ENCODE measurements around the gene TENT5A. TPM values are rescaled to one million over a fixed set of nuclear protein-coding genes. Genes with fewer than 3 reads are reported as not detected.

TENT5A gene
- total and polyA plus RNA-seq, 4 donors, result 4.0 to 13.6 (median 11.4) TPM

GRCh38 chr6:81753711-81754577, 1.5 kb upstream of the TENT5A start:
- DNase-seq (ENCODE audit: low spot score), result peak; percentile 85
- H3K4me1 ChIP-seq (ENCODE audit: control insufficient read depth in 4 of 4, insufficient read depth in 4 of 4, low read length in 3 of 4), result peaks cover 0 to 10% (median 5%) of the 10 kb centered on the region in 4 donors
- no peak for TF ChIP-seq NR2F2 (IDR thresholded peaks at IDR 0.05)
- no peak for TF ChIP-seq ZBTB33 (IDR thresholded peaks at IDR 0.05)
- TF ChIP-seq FOXA2 (IDR thresholded peaks at IDR 0.05), result no peak
- TF ChIP-seq TAF1 (conservative IDR thresholded peaks at IDR 0.05), result peak; percentile 30
- TF ChIP-seq SP1 (IDR thresholded peaks at IDR 0.05), result no peak
- TF ChIP-seq ATF3 (IDR thresholded peaks at IDR 0.05), result no peak
- TF ChIP-seq MAX (IDR thresholded peaks at IDR 0.05), result no peak
- no peak for TF ChIP-seq RXRA (IDR thresholded peaks at IDR 0.05)
- TF ChIP-seq HNF4G (IDR thresholded peaks at IDR 0.05), result no peak
- TF ChIP-seq CTCF (IDR thresholded peaks at IDR 0.05; ENCODE audit: low read depth, low read length, missing input control), result peak; percentile 82
- no peak for TF ChIP-seq HNF4A (conservative IDR thresholded peaks at IDR 0.05)
- peak; percentile 18 for TF ChIP-seq REST (IDR thresholded peaks at IDR 0.05)
- TF ChIP-seq FOXA1 (IDR thresholded peaks at IDR 0.05), result no peak
- no peak for TF ChIP-seq JUND (IDR thresholded peaks at IDR 0.05)
- peak; percentile 77 for TF ChIP-seq YY1 (IDR thresholded peaks at IDR 0.05)
- TF ChIP-seq RAD21 (IDR thresholded peaks at IDR 0.05), result peak; percentile 85 to 92
- no peak for TF ChIP-seq GABPA (IDR thresholded peaks at IDR 0.05 in 1 of 2, conservative IDR thresholded peaks at IDR 0.05 in 1 of 2)
- TF ChIP-seq EGR1 (IDR thresholded peaks at IDR 0.05; ENCODE audit: low read depth in 2 of 2), result peak; percentile 90 to 94
- WGBS, result 19% methylated on average over 43 of the region's 43 CpGs
- H3K27me3 ChIP-seq (ENCODE audit: control insufficient read depth in 4 of 4, insufficient read depth in 4 of 4, low read length in 3 of 4), result no peaks in the 10 kb centered on the region
- no peaks in the 10 kb centered on the region for H3K9me3 ChIP-seq (ENCODE audit: control insufficient read depth in 4 of 4, low read length in 3 of 4)
- H3K36me3 ChIP-seq (ENCODE audit: control insufficient read depth in 4 of 4, insufficient read depth in 3 of 4, low read depth in 1 of 4, low read length in 3 of 4), result peaks cover 0 to 1% (median 0%) of the 10 kb centered on the region in 4 donors
- H3K4me3 ChIP-seq (ENCODE audit: low read depth in 1 of 3, low read length in 3 of 3), result peak overlapping the region; percentile 76 to 90 (median 88)
- H3K27ac ChIP-seq (ENCODE audit: low read depth in 1 of 2, low read length in 2 of 2), result peak overlapping the region; percentile 99 to 100
- peak overlapping the region; percentile 97 for H3K9ac ChIP-seq (ENCODE audit: low read depth in 1 of 2, low read length in 2 of 2)

Measured in liver (tissue), 9 donors.